SK-N-SH (cell line): ENCODE measurements around the gene HUS1. TPM values are rescaled to one million over a fixed set of nuclear protein-coding genes. Genes with fewer than 3 reads are reported as not detected.

Experiments
- CTCF ChIA-PET: fragments of 300-600, 350-600 bp; formaldehyde crosslinking; extraction: SDS; loops from one replicate; lab custom pipeline; 2021; lab: Yijun Ruan, JAX
- POLR2A ChIA-PET: fragments of 350-600 bp; sonication (Branson Sonifier 250); formaldehyde crosslinking; extraction: SDS; loops from one replicate; lab custom pipeline; 2020; ENCODE audit warnings: antibody characterized with exemption, inconsistent platforms; lab: Yijun Ruan, JAX
- DNase-seq: peaks from one replicate; pipeline ENCODE4 v3.0.0; 2012
- H2AFZ ChIP-seq: fragments of 200-600 bp; sonication (generic); 2 replicates; pipeline ENCODE4 v1.8.1; 2016; ENCODE audit warnings: antibody characterized with exemption, mild to moderate bottlenecking, low read depth
- H3F3A ChIP-seq: fragments of 200-600 bp; sonication (generic); replicated peaks from 2 replicates; pipeline ENCODE3; 2016; ENCODE audit warnings: antibody characterized with exemption, mild to moderate bottlenecking; ENCODE audit not compliant: insufficient read depth
- H3K27ac ChIP-seq, 2 experiments: fragments of 200-500 bp in 1 of 2; fragments of 200-600 bp in 1 of 2; sonication (Bioruptor generic) in 1 of 2; sonication (generic), shearing (Covaris generic) in 1 of 2; 2 replicates each; pipeline versions ENCODE4 v1.5.1 to v1.6.1; 2014 to 2016; ENCODE audit warnings: low read depth in 2 of 2, inconsistent platforms in 1 of 2, low read length in 1 of 2, mild to moderate bottlenecking in 1 of 2, mixed read lengths in 1 of 2
- H3K27me3 ChIP-seq: fragments of 200-600 bp; sonication (generic), shearing (Covaris generic); 2 replicates; pipeline ENCODE4 v1.6.1; 2016; ENCODE audit warnings: mixed run types; ENCODE audit not compliant: insufficient read depth
- H3K36me3 ChIP-seq, 2 experiments: fragments of 200-500 bp in 1 of 2; fragments of 200-600 bp in 1 of 2; sonication (Bioruptor generic) in 1 of 2; sonication (generic) in 1 of 2; replicated peaks in 1 of 2; 2 replicates each; pipeline versions ENCODE3 to v1.5.1; 2014 to 2016; ENCODE audit warnings: low read length in 1 of 2, mild to moderate bottlenecking in 1 of 2; ENCODE audit not compliant: insufficient read depth in 2 of 2, control insufficient read depth in 1 of 2
- H3K4me1 ChIP-seq, 2 experiments: fragments of 200-500 bp in 1 of 2; fragments of 200-600 bp in 1 of 2; sonication (Bioruptor generic) in 1 of 2; sonication (generic), shearing (Covaris generic) in 1 of 2; 2 replicates each; pipeline versions ENCODE4 v1.5.1 to v1.6.1; 2014 to 2016; ENCODE audit warnings: low read depth in 1 of 2, low read length in 1 of 2, mixed run types in 1 of 2; ENCODE audit not compliant: insufficient read depth in 2 of 2, control insufficient read depth in 1 of 2
- H3K4me2 ChIP-seq: fragments of 200-600 bp; sonication (generic), shearing (Covaris generic); 2 replicates; pipeline ENCODE4 v1.6.1; 2017; ENCODE audit warnings: mixed run types
- H3K4me3 ChIP-seq, 2 experiments: fragments of 200-500 bp in 1 of 2; fragments of 200-600 bp in 1 of 2; sonication (Bioruptor generic) in 1 of 2; sonication (generic), shearing (Covaris generic) in 1 of 2; 2 replicates each; pipeline versions ENCODE4 v1.5.1 to v1.8.1; 2014 to 2016; ENCODE audit warnings: low read depth in 2 of 2, inconsistent platforms in 1 of 2, low read length in 1 of 2, mild to moderate bottlenecking in 1 of 2, mixed read lengths in 1 of 2, moderate library complexity in 1 of 2
- H3K79me2 ChIP-seq: fragments of 200-600 bp; sonication (generic); 2 replicates; pipeline ENCODE4 v1.8.1; 2017; ENCODE audit warnings: mild to moderate bottlenecking; ENCODE audit not compliant: insufficient read depth
- H3K9ac ChIP-seq: fragments of 200-600 bp; sonication (generic); 2 replicates; pipeline ENCODE4 v1.6.1; 2017; ENCODE audit warnings: mixed run types
- H3K9me2 ChIP-seq: fragments of 200-600 bp; sonication (generic); 2 replicates; pipeline ENCODE4 v1.6.1; 2017; ENCODE audit warnings: mixed run types
- H3K9me3 ChIP-seq: fragments of 200-600 bp; sonication (generic); 2 replicates; pipeline ENCODE4 v1.6.1; 2017; ENCODE audit warnings: mixed run types, mild to moderate bottlenecking, moderate library complexity
- H4K20me1 ChIP-seq: fragments of 200-600 bp; sonication (generic); 2 replicates; pipeline ENCODE4 v1.6.1; 2017; ENCODE audit warnings: mild to moderate bottlenecking, mixed run types; ENCODE audit not compliant: insufficient read depth
- CTCF ChIP-seq: fragments of 200-600 bp; sonication (generic); IDR thresholded peaks from 2 replicates; pipeline ENCODE4 v1.6.1; 2017; ENCODE audit warnings: antibody characterized with exemption, mild to moderate bottlenecking, moderate library complexity
- EP300 ChIP-seq, 2 experiments: IDR thresholded peaks; 2 replicates each; pipeline versions ENCODE4 v1.4.0 to v1.6.1; 2012; ENCODE audit warnings: borderline replicate concordance in 1 of 2, low read depth in 1 of 2, low read length in 1 of 2
- FOSL2 ChIP-seq: IDR thresholded peaks from 2 replicates; pipeline ENCODE4 v1.4.0; 2012; ENCODE audit warnings: low read depth, mild to moderate bottlenecking, moderate library complexity, borderline replicate concordance
- FOXM1 ChIP-seq: IDR thresholded peaks from 2 replicates; pipeline ENCODE4 v1.4.0; 2012; ENCODE audit warnings: low read depth, mild to moderate bottlenecking
- GATA2 ChIP-seq: sonication (generic); formaldehyde crosslinking; IDR thresholded peaks from 2 replicates; pipeline ENCODE4 v1.5.0; 2020; ENCODE audit warnings: mild to moderate bottlenecking, missing genetic modification reagents
- IRF3 ChIP-seq: fragments of 150-350 bp; IDR thresholded peaks from 2 replicates; pipeline ENCODE4 v1.6.1; 2016; ENCODE audit warnings: mild to moderate bottlenecking, low read depth, low read length
- MEF2A ChIP-seq: IDR thresholded peaks from 2 replicates; pipeline ENCODE4 v1.4.0; 2012; ENCODE audit warnings: low read depth, borderline replicate concordance
- RAD21 ChIP-seq: IDR thresholded peaks from 2 replicates; pipeline ENCODE4 v1.6.1; 2012; ENCODE audit warnings: mild to moderate bottlenecking, low read length
- RCOR1 ChIP-seq: fragments of 150-350 bp; IDR thresholded peaks from 2 replicates; pipeline ENCODE4 v1.6.1; 2017; ENCODE audit warnings: antibody characterized with exemption, low read length
- REST ChIP-seq: IDR thresholded peaks from 2 replicates; pipeline ENCODE4 v1.6.1; 2012; ENCODE audit warnings: mild to moderate bottlenecking, low read depth, low read length, moderate library complexity
- RXRA ChIP-seq: IDR thresholded peaks from 2 replicates; pipeline ENCODE4 v1.4.0; 2012; ENCODE audit warnings: low read depth, mild to moderate bottlenecking, borderline replicate concordance
- SIN3A ChIP-seq: IDR thresholded peaks from 2 replicates; pipeline ENCODE4 v1.6.1; 2012; ENCODE audit warnings: low read depth, mild to moderate bottlenecking, low read length, moderate library complexity, borderline replicate concordance
- SMC3 ChIP-seq: IDR thresholded peaks from 2 replicates; pipeline ENCODE4 v1.6.1; 2012; ENCODE audit warnings: low read depth, low read length, improper control_type of control experiment
- USF1 ChIP-seq: IDR thresholded peaks from 2 replicates; pipeline ENCODE4 v1.4.0; 2012; ENCODE audit warnings: low read depth, borderline replicate concordance
- USF2 ChIP-seq: fragments of 150-350 bp; IDR thresholded peaks from 2 replicates; pipeline ENCODE4 v1.6.1; 2017; ENCODE audit warnings: antibody characterized with exemption, low read length, low read depth, borderline replicate concordance
- WGBS: methylation state at CpG from one replicate; pipeline ENCODE4 v1.1.6; 2017; ENCODE audit warnings: low lambda C conversion rate; 5-methylcytosine and 5-hydroxymethylcytosine counted together
- polyA plus RNA-seq, 3 experiments: library from polyadenylated mRNA; depleted of rRNA; stranded (reverse); fragments of >200 nt; gene quantifications; 2 replicates each; pipeline ENCODE4 v1.2.3, GENCODE V29; 2012
- TF ChIP-seq, protein P1 (sequence below): IDR thresholded peaks from 2 replicates; pipeline ENCODE4 v1.4.0; 2012; ENCODE audit warnings: low read depth, borderline replicate concordance
- TF ChIP-seq, protein P2 (sequence below): IDR thresholded peaks from 2 replicates; pipeline ENCODE4; 2012

HUS1 gene
- polyA plus RNA-seq, 1 of the 3 experiments (the other 2 are of a cell fraction), result 17.8 TPM

DNA sequence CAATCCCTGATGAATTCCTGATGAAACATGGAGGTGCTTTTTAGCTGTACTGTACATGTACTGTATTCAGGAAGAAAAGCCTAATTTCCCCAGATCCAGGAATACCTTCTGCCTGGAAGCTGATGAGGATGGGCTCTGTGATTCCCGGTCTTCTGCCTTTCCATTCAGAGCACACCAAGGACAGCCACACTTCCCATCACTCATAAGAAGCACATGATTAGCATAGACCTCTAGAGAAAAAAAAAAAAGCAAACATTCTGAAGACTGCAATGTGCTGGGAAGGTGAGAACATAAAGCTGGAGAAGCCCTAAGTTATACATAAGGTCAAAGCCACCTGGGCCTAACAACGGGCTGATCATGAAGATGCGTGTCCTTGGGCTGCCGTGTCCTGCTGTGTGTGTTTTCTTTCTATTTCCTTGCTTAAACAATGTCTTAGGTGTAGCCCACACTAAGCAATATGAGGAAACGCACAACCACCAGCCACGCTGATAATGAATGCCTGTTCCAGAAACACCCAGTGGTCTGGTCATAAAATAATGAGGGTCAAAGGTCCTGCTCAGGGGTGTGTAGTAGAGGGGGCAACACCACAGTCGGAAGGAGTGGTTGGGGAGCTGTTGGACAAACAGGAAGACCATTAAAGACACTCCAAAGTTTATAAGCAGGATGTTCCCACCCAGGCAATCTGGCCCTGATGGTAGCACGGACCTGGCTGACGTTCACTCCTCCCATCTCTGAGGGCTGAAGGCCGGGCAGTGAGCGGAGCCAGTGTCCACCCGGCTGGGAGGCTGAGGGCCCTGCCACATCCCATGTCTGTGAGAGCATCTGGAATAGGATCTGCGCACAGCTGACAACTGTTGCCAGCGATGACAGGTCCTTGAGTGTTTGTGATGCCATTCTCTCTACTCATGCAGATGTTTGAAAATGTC, 39.1 kb downstream of the HUS1 start:
- DNase-seq, result no peak
- Histone ChIP-seq H3K4me3 (no peak overlapping the region), H4K20me1 (no peaks in the 10 kb centered on the region), H3K9ac (peak overlapping the region; percentile 51), H3K79me2 (no peaks in the 10 kb centered on the region), H3K4me2 (peak overlapping the region; percentile 73), H3F3A (peaks cover 17% of the 10 kb centered on the region), H3K9me2 (no peaks in the 10 kb centered on the region), H3K27me3 (no peaks in the 10 kb centered on the region), H3K27ac (peak overlapping the region; percentile 78 to 82; a peak in 3 of 4 replicates), H3K9me3 (no peaks in the 10 kb centered on the region), H3K4me1 (peaks cover 25 to 43% of the 10 kb centered on the region in 2 experiments), H3K36me3 (no peaks in the 10 kb centered on the region), H2AFZ (peak overlapping the region; percentile 71; the same call in 1 of the 2 replicates)
- TF ChIP-seq CTCF, result no peak
- TF ChIP-seq, protein P1, sequence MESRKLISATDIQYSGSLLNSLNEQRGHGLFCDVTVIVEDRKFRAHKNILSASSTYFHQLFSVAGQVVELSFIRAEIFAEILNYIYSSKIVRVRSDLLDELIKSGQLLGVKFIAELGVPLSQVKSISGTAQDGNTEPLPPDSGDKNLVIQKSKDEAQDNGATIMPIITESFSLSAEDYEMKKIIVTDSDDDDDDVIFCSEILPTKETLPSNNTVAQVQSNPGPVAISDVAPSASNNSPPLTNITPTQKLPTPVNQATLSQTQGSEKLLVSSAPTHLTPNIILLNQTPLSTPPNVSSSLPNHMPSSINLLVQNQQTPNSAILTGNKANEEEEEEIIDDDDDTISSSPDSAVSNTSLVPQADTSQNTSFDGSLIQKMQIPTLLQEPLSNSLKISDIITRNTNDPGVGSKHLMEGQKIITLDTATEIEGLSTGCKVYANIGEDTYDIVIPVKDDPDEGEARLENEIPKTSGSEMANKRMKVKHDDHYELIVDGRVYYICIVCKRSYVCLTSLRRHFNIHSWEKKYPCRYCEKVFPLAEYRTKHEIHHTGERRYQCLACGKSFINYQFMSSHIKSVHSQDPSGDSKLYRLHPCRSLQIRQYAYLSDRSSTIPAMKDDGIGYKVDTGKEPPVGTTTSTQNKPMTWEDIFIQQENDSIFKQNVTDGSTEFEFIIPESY, result no peak
- no peak for TF ChIP-seq IRF3
- no peak for TF ChIP-seq RXRA
- TF ChIP-seq EP300 (IDR thresholded peaks at IDR 0.05; ENCODE audit: borderline replicate concordance in 1 of 2, low read depth in 1 of 2, low read length in 1 of 2), result no peak
- no peak for TF ChIP-seq FOXM1
- TF ChIP-seq FOSL2, result peak; percentile 29; the same call in 1 of the 2 replicates
- TF ChIP-seq MEF2A, result no peak
- TF ChIP-seq SIN3A, result no peak
- TF ChIP-seq SMC3, result no peak
- no peak for TF ChIP-seq RCOR1
- TF ChIP-seq, protein P2, sequence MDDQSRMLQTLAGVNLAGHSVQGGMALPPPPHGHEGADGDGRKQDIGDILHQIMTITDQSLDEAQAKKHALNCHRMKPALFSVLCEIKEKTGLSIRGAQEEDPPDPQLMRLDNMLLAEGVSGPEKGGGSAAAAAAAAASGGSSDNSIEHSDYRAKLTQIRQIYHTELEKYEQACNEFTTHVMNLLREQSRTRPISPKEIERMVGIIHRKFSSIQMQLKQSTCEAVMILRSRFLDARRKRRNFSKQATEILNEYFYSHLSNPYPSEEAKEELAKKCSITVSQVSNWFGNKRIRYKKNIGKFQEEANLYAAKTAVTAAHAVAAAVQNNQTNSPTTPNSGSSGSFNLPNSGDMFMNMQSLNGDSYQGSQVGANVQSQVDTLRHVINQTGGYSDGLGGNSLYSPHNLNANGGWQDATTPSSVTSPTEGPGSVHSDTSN, result peak; percentile 40
- TF ChIP-seq REST, result no peak
- TF ChIP-seq USF2, result no peak
- no peak for TF ChIP-seq USF1
- TF ChIP-seq RAD21, result no peak
- no peak for TF ChIP-seq GATA2 (CRISPR knock-in tag)
- CTCF ChIA-PET, result interaction anchor here (0.6 to 6.5 kb wide), 5 partner anchors 11 to 1827 kb away, joined by 3 to 39 read pairs (median 7); no protein-coding TSS in a partner anchor
- 89% methylated on average over 14 of the region's 14 CpGs for WGBS
- POLR2A ChIA-PET, result no interaction called here
